Activated T-cell treated with anti-CD3 and anti-CD28 coated beads for 1 hour (primary cell): ENCODE data around the gene PSMA7.
"Not testable (repeated sequence)": the region's sequence is repeated elsewhere in the genome, so short reads cannot be mapped to it uniquely, and the experiment has no call there.

Experiments
- DNase-seq: peaks from one replicate; pipeline ENCODE4 v3.0.0-alpha.2; 2020; ENCODE audit warnings: low read depth

PSMA7 gene

DNA sequence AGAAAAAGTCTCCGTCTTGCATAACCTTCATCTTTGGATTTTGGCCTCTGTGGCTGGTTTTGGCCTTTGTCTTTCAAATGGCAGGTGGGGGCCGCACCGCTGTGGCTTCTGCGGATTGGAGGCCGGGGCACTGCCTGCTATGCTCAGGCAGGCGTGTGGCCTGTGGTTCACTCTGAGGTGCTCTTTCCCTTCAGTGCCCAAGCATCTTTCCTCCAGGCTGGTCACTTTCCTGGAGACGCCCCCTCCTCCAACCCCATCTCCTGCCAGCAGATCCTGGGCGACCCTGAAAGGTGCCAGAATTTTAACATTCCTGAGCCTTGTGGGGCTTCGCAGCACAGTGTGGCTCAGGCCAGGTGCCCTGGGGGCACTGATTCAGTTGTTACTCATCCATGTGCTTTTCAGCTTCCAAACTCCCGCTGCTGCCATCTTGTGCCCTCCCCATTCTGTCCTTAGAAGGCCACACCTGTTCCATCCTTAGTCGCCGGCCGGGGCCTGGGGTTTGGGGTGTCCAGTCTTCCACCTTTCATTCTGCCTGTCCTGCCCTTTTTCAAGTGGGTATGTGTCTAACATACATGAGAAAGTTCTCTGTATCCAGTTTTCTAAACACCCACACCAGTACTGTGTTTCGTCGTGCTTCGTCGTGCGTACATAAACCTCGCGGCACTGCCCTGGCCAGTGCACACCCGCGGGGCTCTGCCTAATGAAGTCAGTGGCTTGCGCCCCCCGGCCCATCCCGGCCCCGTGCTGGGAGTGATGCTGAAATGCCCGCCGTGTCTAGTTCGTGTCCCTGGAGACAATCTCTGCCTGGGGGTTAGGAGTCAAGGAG is 12.4 kb upstream of the PSMA7 start:
- no peak for DNase-seq

DNA sequence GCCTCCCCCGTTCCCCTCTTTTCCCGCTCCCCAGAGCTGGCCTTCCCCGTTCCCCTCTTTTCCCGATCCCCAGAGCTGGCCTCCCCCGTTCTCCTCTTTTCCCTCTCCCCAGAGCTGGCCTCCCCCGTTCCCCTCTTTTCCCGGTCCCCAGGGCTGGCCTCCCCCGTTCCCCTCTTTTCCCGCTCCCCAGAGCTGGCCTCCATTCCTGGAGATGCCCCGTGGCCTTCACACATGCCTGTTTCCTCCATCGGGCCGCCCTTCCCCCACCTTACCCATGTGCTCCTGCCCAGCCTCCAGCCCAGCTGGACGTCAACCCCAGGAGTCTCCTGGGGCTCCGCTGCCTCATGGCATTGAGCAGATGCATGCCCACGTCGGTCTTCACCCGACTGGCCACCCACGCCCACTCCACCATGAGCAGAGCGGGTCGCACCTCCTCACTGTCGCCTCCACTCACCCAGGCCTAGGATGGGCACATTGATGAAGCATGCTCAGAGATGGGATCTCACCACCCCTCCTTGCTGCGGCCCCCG is 8.7 kb upstream of the PSMA7 start:
- DNase-seq, result no peak

DNA sequence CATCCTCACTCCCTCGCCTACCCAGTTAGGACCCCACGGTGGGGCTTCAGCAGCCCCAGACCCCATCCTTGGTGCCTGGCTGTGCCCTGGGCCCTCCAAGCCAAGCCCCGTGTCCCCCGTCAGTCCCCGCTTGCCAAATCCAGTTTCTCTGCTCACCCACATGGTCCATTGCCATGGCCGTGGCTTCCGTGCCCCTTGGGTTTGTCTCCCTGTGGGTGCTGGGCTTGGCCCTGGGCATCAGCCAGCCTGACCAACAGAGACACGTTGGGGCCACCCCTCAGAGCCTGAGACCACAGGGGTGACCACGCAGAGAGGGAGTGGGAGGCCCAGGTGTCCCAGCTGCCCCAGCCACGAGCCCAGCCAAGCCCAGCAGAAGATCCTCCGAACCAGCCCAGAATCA is 8.0 kb upstream of the PSMA7 start:
- no peak for DNase-seq

GRCh38 chr20:62150310-62150575 is 7.0 kb upstream of the PSMA7 start:
- no peak for DNase-seq

DNA sequence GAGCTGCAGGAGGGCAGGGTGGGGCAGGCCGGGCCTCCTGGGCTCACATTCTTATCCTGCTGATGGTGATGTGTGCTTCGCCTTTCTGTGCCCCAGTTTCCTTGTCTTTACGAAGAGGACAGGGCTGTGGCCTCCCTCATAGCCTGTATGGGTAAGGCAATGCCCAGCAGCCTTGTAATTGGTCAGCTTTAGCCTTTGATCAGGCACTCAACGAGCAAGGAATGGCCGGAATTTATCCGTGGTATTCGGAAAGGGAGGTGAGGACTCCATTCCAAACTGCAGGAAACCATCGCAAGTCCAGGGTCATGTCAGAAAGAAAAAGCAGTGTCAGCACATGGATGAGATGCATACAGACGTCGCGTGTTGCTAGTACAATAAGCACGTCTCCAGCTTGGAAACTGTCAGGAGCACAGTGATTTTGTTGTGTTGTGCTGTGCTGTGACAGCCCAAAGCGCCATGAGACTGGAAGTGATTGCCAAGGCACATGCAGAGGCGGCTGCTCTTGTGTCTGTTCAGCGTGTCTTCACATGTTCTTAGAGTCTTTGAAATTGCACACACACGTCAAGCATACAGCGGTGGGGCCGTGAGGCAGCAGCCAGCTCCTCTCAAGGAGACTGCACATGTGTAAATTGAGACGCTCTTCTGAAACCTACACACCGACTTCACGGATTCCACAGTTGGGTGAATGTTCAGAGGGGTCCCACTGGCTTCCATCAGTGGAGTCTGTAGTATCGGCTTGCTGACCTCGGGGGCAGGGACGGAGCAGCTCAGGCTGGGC is 6.5 kb upstream of the PSMA7 start:
- DNase-seq, result no peak

DNA sequence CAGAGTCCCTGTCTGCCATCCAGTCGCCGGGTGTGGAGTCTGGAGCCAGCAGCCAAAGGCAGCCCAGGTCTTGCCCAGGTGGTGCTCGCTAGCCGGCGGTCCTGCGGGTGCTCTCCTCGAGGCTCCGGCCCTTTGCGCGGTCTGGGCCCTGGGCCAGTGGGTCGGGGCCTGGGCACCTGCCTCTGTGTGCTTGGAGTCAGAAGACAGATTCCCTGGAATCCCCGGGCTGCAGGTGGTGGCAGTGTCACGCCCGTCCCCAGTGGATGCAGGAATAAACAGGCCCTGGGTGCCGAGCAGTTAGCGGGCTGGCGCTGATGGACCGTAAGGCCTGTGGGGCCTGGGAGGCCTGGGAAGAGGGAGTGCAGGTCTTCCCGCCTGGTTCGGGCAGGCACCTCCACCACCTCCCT is 5.7 kb upstream of the PSMA7 start:
- DNase-seq, result no peak

GRCh38 chr20:62148383-62148782 is 5.2 kb upstream of the PSMA7 start:
- DNase-seq, result not testable (repeated sequence)

DNA sequence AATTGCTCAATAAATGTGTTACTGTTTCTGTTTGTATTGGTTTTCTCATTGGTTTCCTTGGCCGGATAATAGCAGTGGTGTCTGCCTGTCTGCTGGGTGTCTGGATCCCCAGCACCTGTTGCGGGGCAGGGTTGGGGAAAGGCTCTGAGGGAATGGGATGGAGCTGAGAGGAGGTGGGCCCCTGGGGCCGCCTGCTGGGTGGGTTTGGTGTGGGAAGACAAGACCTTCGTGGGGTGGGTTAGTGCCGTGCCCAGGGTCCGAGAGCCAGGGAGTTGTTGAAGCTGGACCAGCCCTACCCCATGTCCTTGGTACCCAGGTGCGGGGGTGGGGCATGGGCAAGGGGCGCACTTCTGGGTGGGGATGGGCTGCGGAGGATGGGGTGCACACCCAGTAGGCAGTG is 4.3 kb upstream of the PSMA7 start:
- DNase-seq, result no peak

GRCh38 chr20:62147125-62147524 is 3.9 kb upstream of the PSMA7 start:
- no peak for DNase-seq

- no peak for DNase-seq
Observed at GRCh38 chr20:62146019-62146755, 3.0 kb upstream of the PSMA7 start.

DNA sequence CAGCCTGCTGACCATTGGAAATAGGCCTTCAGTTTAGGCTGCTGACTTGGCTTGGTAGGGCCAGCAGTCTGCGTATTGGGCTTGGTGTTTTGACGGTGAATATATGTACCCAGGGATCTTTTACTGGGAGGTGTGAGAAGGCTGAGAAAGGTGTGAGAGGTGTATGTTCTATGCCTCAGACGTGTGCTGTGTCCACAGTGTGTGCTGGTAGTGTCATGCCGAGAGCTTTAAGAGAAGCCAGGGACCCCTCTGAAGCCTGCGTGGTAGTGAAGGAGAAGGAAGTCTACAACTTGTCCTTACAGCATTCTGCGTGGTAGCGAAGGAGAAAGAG is 2.5 kb upstream of the PSMA7 start:
- no peak for DNase-seq

DNA sequence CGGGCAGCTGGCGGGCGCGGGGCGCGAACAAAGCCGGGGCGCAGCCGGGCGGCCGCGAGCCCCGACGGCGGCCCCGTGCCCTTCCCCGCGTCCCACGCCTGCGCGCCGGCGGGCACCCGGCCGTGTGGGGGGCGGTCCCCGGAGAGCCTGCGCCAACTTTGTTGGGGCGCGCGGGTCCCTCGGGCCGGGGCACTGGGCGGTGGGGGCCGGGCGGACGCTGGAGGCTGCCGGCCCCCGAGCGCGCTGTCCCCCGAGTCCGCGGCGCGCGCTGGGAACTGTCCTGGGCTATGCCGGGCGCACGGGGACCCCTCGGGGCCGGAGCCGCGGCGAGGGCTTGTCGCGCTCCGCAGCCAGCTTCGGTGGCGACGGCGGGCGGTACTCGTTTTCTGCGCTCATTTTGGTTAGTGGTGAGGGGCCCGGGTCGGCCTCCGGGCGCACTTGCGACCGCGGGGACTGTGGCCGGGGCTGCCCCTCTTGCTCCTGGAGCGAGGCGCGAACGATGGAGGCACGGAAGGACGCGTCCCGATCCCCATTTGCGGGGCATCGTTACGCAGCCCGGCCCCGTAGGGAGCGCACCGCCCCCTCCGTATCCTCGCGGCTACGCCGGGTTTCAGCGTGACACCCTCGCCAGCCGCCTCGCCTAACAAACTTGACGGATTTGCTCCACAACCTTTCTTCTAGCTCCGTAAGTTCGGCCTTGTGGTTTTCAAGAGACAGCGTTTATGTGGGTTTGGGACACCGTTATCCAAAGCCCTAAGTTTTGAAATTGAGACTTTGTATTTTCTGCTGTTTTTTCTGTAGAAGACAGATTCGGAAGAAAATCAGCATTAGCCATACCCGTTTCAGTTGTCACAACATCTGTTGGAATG is 997 bp upstream of the PSMA7 start:
- peak; percentile 33 for DNase-seq

GRCh38 chr20:62142252-62143080 is 728 bp downstream of the PSMA7 start:
- DNase-seq, result no peak

- DNase-seq, result no peak
Observed at GRCh38 chr20:62141397-62142251, 1.6 kb downstream of the PSMA7 start.

GRCh38 chr20:62141043-62141396 is 2.2 kb downstream of the PSMA7 start:
- no peak for DNase-seq

DNA sequence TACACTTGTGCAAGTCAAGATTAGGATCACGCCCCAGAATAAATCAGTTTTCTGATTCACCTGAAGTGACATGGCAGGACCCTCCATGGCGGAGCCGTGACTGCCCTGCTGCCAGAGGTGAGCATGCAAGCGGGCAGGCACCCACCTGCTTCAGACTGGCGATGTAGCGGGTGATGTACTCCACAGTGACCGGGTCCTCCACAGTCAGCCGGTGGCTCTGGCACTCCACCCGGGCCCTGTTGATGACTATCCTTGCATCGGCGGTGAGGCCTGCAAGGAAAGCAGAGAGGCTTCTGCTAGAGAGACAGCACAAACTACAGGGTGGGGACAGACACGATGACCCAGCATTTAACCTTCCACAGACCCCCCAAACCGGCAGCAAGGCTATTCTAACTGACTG is 3.6 kb downstream of the PSMA7 start:
- DNase-seq, result no peak

DNA sequence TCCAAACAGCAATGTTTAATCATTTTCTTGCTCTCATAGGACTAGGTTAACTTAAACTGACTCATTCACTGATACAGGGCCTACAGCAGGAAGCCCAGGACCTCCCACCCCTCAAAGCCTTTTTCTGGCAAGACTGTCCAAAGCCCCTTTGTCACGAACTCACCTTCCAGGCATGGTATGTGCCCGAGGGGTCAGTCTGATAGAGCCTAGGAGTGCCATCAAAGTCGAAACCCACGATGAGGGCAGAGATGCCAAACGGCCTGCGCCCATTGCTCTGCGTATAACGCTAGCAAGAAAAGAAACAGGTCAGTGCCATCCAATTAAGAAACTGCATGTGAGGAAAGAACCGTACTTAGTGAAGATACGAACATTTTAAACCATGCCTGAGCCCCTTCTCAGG is 4.3 kb downstream of the PSMA7 start:
- no peak for DNase-seq

DNA sequence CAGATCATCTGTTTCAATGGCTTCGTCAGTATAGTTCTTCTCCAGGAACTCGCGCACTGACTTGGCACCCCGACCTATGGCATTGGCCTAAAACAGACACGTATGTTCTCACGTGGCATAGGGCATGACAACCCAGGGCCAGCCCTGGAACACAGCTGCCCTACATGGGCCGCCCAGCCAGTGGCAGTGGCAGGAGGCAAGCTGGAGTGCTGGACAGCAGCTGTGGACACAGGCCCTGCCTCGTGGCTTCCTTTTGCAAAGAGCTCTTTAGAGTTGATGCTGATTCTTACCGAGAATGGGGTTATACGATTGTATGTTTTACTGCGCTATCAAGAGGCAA is 5.0 kb downstream of the PSMA7 start:
- no peak for DNase-seq

GRCh38 chr20:62137478-62138203 is 5.6 kb downstream of the PSMA7 start:
- DNase-seq, result no peak

DNA sequence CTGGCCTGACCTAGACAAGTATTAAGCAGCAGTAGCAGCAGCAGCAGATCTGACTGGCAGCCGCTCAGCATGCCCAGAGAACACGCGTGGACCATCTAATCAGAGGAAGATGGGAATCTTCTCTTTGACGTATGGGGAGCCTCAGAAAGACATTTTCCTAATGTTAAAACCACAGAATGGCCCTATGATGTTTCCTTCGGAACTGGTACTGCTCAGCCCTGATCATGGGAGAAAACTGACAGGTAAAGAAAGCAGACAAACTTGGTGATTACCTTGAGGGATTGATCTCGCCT is 6.2 kb downstream of the PSMA7 start:
- no peak for DNase-seq
